SH-SY5Y (cell line): Measurements from ENCODE around the gene C2CD4D.

ENCODE experiments used
- GATA2 ChIP-seq: IDR thresholded peaks from 2 replicates; pipeline ENCODE4 v1.6.1; 2011; ENCODE audit warnings: mild to moderate bottlenecking, low read depth, low read length
- GATA3 ChIP-seq: IDR thresholded peaks from 2 replicates; pipeline ENCODE4 v1.6.1; 2011; ENCODE audit warnings: low read depth, mild to moderate bottlenecking, low read length, moderate library complexity

DNA sequence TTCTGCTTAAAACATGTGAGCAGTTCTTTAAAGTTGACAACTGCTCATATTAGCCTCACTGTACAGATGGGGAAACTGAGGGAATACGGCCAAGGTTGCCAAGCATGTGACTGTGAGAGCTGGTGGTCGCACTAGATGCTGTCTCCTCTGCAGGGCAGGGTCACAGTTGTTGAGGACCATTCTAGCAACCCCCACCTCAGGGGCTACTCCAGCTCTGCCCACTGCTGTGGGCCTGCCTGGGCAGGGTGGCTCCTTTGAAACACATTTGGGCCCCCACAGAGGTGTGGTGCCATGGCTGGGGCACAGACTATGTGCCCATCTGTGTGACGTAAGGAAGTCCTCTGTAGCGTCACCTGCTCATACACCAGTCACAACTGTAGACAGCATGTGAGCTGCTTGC, 13.1 kb upstream of the C2CD4D start:
- no peak for TF ChIP-seq GATA2
- TF ChIP-seq GATA3 = no peak
